IPS-NIHi11 (cell line): ENCODE data around the gene ZSCAN23.
"Not testable (repeated sequence)": the region's sequence is repeated elsewhere in the genome, so short reads cannot be mapped to it uniquely, and the experiment has no call there.

Experiments used
- DNase-seq: peaks from one replicate; pipeline ENCODE4 v3.0.0; 2012; ENCODE audit warnings: mixed read lengths, low spot score

The ZSCAN23 gene

GRCh38 chr6:28443112-28443773, at the start of gene ZSCAN23:
Gene ZSCAN23, minus strand, starts transcription at chr6:28443491. Its CDS starts 7,225 bp downstream, at chr6:28436266.
- DNase-seq = peak; percentile 80

- no peak for DNase-seq
These were observed 48.7 kb upstream of the ZSCAN23 start for GRCh38 chr6:28491984-28492317.

GRCh38 chr6:28490205-28490890, 47.1 kb upstream of the ZSCAN23 start:
- DNase-seq = no peak

- DNase-seq = peak; percentile 81
These were observed 46.3 kb upstream of the ZSCAN23 start for GRCh38 chr6:28489366-28490204.

GRCh38 chr6:28488916-28489365, 45.6 kb upstream of the ZSCAN23 start:
- DNase-seq = no peak

GRCh38 chr6:28486988-28487742, 43.9 kb upstream of the ZSCAN23 start:
- no peak for DNase-seq

GRCh38 chr6:28486533-28486932, 43.2 kb upstream of the ZSCAN23 start:
- DNase-seq = no peak

GRCh38 chr6:28485482-28485881, 42.2 kb upstream of the ZSCAN23 start:
- DNase-seq = no peak

- no peak for DNase-seq
These were observed 37.1 kb upstream of the ZSCAN23 start for GRCh38 chr6:28480253-28480932.

- DNase-seq = no peak
These were observed 35.2 kb upstream of the ZSCAN23 start for GRCh38 chr6:28478518-28478917.

GRCh38 chr6:28474441-28475219, 31.3 kb upstream of the ZSCAN23 start:
- DNase-seq = peak; percentile 59

- DNase-seq = not testable (repeated sequence)
These were observed 26.0 kb upstream of the ZSCAN23 start for GRCh38 chr6:28469153-28469745.

GRCh38 chr6:28468056-28468455, 24.8 kb upstream of the ZSCAN23 start:
- no peak for DNase-seq

- no peak for DNase-seq
These were observed 19.1 kb upstream of the ZSCAN23 start for GRCh38 chr6:28462401-28462800.

- DNase-seq = no peak
These were observed 15.3 kb upstream of the ZSCAN23 start for GRCh38 chr6:28458568-28458967.

- no peak for DNase-seq
These were observed 5.8 kb upstream of the ZSCAN23 start for GRCh38 chr6:28449056-28449455.

- DNase-seq = not testable (repeated sequence)
These were observed 4.2 kb upstream of the ZSCAN23 start for GRCh38 chr6:28447512-28447906.

- peak; percentile 26 for DNase-seq
These were observed 3.7 kb upstream of the ZSCAN23 start for GRCh38 chr6:28446818-28447511.

GRCh38 chr6:28444759-28445158, 1.5 kb upstream of the ZSCAN23 start:
- not testable (repeated sequence) for DNase-seq

GRCh38 chr6:28442586-28442985, 705 bp downstream of the ZSCAN23 start:
- no peak for DNase-seq
